Activated CD4-positive, CD25-positive, alpha-beta regulatory T cell treated with anti-CD3 and anti-CD28 coated beads, Interleukin-2, amount 50 U/mL, for 72 hours (primary cell): Measurements from ENCODE around the gene SNX24.
"Not testable (repeated sequence)": the region's sequence is repeated elsewhere in the genome, so short reads cannot be mapped to it uniquely, and the experiment has no call there.

Experiments used
- DNase-seq: peaks from one replicate; pipeline ENCODE4 v3.0.0; 2021

SNX24 gene

DNA sequence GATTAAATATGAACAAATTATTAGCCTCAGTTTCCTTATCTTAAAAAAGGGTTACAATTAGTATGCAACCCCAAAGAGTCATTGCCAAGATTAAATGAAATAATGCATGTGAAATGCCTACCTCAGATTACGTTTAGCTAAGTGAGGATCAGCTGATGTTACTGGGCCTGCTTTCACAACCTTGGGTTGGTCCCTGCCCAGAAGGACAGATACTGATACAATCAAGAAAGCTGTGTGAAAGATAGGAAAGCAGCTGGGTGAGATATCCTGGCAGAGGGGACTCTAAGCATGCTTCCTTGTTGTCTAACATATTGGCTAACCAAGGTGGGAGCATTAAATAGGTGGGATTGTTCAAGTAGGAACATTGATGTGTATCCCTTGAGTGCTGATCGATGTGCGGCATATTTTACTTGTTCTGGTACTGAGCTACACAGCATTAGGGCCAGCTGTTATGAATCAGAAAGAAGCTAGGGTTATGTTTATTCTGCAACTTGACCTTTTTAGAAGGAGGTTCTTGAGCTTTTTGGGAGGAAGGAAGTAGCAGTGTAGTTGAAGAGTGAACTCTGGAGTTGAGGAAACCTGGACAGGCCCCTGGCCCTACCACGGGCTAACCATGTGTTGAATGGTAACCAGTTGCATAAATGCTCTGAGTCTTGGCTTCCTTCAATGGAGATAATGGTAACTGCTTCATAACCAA, 28.9 kb downstream of the SNX24 start:
- DNase-seq, result no peak

DNA sequence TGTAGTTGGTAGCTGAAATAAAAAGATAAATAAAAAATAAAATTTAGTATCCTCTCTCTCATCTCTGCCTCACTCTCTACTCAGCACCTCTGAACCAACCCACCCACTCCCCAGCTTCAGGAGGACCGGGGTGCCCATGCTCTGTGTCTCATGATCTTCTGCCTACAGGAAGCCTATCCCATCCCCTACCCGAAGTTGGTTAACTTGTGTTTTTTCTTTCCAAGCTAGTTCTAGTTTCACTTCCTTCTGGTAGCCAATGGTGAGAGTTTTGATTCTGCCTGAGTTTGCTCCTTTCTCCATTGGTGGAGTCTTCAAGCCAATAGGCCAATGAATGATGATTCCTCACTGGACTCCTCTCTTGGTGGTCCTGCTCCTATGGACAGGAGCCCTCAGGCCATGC, 32.1 kb downstream of the SNX24 start:
- DNase-seq, result no peak

DNA sequence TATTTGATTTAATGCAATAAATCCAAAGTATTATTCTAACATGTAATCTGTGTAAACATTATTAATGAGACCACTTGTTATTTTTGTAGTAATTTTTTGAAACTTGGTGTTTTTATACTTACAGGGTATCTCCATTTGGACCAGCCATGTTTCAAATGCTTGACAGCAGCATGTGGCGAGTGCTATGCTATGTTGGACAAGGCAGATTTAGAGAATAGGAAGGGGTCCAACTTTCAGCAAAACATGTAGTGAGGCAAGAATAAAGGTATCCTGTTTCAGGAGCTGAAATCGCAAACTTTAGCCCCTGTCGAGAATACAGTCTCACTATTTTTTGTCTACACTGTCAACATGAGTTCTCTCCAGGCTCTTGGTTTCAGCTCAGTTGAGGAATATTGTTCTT, 33.7 kb downstream of the SNX24 start:
- DNase-seq, result no peak

DNA sequence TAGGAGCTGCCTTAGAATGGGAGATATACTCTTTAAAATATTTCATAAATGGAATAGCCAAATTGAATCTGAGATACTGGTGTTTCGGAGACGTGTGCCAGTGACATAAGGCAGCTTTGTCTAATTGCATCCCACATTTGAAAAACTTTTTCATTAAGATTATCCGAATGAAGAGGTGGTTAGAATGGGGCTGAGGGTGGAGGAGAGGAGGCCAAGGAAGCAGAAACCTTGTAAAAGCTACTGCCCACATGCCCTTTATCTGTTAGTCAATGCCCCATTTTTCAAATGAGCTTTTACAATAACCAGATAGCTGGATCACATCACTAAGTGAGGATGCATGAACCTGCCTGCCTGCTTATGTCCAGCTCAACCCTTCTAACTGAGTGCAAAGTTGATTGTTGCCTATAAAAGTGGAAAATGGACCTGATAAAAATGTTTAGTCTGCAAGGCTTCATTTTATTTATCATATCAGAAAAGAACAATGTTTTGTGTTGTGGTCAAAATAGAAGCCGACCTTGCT, 34.8 kb downstream of the SNX24 start:
- DNase-seq, result no peak

DNA sequence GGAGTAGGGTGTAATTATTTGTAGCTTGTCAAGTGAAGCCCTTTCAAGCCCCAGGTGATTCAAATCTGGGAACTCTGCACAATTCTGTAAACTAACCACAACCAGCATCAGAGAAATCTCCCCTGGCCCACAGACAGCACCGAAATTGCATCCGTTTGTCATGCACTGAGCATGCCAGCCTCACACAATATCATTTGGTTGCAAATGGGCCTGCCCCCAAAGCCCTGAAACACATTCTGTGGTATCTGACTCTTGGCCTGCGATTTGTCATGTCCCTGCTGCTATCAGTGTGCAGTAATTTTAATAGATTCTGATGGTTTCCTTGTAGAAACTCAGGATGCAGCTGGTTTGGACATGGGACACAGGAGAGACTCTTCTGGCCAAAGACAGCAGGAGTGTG, 35.3 kb downstream of the SNX24 start:
- DNase-seq, result no peak

DNA sequence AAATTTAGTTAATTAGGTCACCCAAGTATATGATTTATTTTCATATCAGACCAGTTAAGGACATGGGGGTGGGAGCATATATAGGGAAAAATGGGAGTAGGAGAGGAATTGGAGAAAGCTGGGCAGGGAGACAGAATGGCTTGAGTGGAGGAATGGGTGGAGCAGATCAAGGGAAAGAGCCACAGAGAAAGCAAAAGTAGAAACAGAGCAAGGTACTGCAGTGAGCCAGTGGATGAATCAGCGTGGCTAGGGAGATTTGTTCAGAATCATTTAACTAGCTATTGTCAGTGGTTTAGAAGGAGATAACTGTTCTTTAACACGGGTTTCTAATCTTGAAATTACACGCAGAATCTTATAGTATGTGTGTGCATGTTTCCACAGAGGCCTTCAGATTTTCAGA, 37.4 kb downstream of the SNX24 start:
- no peak for DNase-seq

DNA sequence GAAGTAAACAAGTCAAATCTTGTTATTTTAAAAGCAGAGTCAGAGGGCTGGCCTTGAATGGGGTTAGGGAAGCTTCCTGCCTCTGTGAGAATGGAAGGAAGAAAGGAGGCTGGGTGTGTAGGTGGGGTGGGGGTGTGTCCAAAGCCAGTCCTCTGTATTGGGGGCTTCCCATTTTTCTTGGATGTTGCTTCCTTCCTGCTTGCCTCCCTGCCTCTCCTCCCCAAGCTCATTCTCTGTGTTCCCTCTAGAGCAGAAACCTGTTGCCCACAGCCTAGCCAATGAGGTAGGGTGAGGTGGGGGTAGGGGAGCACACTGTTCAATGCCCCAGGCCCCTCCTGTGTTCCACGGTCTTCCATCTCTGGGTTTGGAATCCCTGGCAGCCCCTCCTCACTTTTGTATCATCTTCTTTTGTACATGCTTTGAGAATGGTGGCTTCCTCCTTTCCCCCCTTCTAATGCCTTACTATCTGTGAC, 39.7 kb downstream of the SNX24 start:
- no peak for DNase-seq

DNA sequence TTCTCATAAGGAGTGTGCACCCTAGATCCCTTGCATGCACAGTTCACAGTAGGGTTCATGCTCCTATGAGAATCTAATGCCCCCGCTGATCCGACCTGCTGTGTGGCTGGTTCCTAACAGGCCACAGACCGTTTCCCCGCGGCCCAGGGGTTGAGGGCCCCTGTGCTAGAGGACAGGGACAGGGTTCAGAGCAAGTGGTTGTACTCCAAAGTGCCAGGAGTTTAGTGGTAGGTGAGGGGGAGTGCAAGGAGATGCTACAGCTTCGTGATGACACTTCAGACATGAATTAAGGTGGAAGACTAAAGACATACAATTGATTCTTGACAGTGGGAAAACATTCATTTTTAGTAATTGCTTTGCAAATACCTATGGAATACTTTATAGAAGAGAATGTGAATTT, 40.5 kb downstream of the SNX24 start:
- DNase-seq, result no peak

DNA sequence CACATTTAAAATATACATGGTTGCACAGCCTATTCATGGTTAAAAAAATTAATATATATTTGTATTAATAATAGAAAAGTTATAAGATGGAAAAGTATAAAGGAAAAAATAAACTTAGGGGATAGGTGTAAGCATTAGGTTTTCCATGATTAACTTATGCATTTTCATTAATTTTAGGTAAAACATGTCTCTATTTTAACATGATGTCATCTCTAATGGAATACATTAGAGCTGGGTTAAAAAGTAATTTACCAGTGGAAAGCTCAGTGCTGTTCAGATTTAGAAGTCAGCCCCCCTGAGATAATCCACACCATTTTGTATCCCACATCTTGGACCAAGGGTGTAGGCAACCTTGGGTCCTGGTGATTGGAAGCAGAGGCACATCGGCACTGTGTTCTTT, 49.7 kb downstream of the SNX24 start:
- no peak for DNase-seq

DNA sequence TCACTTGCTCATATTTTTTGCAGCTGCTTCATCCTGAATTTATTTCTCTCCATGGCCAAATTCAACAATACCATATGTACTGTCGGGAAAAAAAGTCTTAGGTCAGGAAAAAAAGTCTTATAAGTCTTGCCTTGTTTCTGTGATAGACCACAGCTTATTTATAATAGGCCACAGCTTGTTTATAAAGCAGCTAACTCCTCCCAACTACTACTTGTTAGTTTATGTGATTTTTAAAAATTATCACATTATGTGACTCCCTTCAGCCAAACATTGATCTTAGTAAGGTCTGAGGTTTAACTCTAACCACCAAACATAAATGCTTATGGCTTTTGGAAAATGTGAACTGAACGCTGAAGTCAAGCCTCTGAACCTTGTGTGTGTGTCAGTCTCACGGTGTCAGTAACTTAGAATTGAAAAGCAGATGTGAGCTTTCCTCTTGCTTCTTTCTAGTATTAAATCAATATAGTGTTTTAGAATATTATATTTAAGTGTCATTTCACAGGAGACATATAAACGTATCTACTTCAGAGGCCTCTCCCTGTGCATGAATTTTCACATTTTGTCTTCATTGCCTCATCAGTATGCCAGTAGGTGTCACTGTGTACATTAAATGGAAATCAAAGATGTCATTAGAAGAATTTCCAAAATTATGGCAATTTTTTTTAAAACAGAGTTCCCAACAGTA, 51.3 kb downstream of the SNX24 start:
- no peak for DNase-seq

DNA sequence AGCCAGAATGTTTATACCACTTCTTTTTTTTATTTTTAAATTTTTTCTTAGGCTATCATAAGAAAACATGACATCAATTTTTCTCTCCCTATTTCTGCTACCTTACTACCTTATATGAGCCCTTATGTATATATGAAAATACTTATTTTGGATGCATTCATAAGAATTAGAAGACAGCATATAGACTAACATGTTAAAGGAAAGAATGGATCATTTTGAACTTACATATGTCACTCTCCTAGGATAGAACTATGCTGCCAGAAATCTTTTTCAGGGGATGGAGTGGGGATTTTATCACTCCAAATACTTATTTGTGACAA, 51.8 kb downstream of the SNX24 start:
- no peak for DNase-seq

DNA sequence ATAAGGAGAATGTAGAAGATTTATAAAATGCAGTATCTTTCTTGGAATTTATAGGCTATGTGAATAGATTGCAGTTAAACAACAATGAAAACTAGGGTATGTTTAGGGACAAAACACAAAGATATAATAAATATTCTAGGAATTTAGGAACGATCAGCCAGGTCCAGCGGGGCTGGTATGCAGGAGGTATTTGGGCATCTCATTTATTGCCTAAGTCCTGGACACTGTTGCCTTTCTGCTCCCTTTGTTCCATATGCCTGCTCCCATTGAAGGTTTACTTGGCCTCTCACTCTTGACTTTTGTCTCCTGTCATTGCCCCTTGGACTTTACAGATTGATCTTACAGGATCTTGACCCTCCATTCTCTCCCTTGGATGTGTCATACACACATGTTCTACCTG, 55.9 kb downstream of the SNX24 start:
- DNase-seq, result no peak

DNA sequence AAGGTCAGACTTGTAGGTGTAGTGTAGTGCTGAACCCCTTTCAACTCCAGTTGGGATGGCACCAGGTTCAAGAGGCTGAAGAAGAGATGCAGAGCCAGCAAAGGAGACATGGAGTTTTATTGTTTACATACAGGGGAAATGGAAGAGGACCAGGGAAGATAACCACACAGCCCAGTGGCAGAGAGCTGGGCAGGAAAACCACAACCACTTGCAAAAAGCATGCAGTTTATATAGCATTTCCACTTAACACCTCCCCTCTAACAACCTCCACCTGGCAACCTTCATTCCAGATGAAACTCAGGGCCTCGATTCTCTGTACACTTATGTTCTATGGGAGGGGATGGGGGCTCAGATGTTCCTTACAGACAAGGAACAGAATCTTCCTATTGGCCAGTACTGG, 56.9 kb downstream of the SNX24 start:
- DNase-seq, result no peak

DNA sequence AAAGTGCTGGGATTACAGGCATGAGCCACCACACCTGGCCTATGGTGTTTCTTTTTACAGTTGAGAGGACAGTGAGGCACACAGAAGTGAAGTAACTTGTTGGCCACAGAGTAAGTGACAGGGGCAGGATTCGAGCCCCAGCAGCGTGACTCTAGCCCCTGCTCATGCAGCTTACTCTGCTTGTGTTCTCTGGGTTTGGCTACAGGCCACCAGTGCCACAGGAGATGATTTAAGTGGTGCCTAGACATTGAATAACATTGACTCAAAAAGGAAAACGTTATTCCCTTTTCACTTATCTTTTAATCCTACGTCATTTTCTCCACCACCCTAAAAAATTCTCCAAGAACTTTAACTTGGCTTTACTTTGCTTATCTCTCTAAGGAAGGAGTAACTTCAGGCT, 61.4 kb downstream of the SNX24 start:
- DNase-seq, result no peak

DNA sequence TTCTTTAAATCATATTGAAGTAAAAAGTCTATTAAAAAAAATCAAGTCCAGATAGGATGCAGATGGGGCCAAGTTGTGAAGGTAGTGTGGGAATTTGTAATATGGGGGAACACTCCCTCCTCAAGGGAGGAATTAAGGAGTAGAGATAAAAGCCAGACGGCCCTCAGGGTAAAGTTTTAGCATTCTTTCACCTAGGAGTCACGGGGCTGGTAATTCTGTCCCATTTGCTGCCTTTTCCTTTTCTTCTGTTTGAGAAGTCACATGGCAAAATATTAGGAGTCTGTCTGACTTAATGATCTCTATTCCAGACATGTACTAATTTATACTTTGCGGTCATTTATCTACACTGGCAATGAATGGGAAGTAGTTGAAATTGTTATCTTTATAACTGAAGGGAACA, 61.9 kb downstream of the SNX24 start:
- no peak for DNase-seq

DNA sequence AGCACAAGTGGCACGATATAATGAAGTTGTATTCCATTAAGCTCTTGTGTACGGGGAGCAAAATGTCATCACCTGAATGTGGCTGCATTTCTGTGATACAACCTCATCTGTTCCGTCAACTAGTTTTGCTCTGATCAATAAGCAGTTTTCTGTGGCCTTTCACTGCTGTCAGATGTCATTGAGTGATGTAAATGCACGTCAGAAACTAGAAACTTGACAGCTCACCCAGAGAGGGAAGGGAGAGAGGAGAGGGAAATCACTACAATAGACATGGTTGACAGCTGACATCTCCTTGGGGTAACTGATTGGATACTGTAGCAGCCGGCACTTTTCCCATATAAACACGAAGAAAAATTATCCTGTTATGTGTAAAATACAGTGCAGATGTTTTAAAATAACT, 62.7 kb downstream of the SNX24 start:
- DNase-seq, result no peak

DNA sequence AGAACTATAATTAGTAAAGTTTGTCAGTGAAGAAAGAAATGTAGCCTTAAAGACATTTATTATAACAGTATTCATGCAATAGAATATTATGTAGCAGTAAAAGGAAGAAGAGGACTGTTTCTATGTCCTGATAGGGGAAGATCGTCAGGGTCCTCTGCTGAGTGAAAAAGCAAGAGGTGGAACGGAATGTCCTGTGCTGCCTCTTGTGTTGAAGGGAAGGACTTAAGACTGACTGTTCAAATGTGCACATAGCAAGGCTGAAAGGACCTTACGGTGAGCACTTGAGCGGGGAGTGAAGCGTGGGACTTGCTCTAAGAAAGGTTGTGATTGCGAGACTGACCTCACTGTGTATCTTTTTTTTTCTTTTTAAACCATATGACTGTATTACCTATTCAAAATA, 63.2 kb downstream of the SNX24 start:
- no peak for DNase-seq

DNA sequence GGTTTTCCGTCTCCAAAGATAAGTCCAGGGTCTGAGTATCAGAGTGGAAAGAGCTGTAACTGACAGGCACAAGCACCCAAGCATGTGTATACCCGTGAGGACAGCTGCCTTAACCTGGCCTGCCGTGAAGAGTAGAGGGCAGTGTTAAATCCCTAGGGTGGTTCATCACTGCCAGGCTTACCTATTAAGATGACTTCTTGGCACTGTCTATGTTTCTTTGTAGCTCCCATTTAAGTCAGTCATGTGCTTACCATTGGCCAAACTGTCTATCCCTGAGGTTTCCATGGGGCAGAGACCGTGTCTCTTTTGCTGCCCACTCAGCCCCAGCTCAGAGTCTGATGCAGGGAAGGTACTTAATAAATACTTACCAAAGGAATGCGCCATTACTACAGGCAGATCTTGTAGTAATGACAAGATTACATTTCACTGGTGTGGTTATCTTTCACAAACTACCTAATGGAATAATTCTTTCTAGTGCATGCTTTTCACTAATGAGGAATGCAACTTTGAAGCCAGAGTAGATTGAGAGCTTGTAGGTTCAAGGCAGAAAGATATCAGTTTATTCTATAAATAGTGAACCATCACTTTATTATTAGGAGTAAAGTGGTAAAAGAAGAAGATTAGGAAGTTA, 64.2 kb downstream of the SNX24 start:
- no peak for DNase-seq

DNA sequence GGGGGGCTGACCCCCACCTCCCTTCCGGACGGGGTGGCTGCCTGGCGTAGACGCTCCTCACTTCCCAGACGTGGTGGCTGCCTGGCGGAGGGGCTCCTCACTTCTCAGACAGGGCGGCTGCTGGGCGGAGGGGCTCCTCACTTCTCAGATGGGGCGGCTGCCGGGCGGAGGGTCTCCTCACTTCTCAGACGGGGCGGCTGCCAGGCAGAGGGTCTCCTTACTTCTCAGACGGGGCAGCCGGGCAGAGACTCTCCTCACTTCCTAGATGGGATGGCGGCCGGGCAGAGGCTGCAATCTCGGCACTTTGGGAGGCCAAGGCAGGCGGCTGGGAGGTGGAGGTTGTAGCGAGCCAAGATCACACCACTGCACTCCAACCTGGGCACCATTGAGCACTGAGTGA, 68.0 kb downstream of the SNX24 start:
- not testable (repeated sequence) for DNase-seq

DNA sequence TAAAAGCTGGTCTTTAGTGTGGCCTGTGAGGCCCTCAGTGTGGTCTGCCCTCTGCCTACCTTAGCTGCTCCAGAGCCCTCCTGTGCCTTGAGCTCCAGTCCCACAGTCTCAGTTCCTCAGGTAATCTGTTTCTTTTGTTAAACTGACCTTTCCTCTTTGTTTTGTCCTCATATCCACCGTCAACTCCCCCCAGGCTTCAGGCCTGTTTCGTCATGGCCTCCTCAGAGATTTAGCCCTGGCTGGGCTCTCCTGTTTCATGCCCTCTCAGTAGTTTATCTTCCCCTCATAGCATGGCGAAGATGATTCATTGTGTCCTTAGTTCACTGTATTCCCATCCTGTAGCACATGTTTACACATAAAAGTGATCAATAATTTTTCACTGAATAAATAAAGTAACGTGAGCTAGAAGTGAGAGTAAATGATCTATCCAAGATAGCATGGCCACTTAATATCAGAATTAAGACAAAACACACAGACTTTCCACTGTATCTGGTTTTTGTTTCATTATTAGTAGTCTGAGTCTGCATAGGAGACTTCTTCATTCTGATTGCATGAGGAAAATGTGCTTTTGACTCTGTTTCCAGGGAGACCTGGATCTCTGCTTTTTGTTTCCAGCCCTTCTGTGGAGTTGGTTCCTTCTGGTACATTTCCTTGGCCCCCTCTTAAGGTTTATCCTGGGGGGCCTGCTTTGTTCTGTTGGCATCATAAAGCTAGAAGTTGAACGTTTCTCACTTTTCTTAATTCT, 70.5 kb downstream of the SNX24 start:
- no peak for DNase-seq

DNA sequence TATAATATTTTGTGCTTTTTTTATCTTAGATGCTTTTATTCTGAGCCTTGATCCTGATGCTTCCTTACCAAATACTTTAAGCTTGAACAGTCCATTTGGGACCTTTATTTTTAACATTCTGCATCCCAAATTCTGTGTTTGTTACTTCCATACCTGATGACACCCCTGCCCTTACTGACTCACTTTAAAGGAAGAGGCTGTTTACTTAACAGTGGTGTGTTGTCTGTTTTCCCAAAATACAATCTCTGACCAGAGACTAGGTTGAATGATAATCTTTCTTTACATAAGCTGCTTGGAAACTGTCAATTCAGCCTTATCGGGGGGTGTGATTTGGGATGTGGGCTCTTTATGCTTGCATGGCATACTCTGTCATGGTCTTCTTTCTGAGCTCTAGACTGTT, 71.1 kb downstream of the SNX24 start:
- DNase-seq, result no peak

DNA sequence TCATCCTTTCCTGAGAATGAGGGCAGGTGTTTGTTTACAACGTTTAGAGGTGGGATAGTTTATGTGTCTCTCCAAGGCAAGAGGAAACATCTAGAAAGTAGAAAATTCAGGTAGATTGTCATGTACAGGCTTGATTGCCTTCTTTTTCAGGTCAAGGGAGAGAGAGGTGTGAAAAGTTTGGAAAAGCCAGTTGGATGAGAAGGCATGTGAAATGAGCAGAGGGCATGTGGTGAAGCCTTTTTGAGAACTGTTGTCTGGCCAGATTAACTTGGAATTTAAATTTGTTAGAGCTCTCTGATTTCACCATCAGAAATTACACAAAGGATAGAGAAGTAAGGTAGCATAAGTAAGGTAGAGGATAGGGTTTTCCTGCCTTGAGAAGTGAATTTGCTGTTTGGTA, 74.6 kb downstream of the SNX24 start:
- no peak for DNase-seq

DNA sequence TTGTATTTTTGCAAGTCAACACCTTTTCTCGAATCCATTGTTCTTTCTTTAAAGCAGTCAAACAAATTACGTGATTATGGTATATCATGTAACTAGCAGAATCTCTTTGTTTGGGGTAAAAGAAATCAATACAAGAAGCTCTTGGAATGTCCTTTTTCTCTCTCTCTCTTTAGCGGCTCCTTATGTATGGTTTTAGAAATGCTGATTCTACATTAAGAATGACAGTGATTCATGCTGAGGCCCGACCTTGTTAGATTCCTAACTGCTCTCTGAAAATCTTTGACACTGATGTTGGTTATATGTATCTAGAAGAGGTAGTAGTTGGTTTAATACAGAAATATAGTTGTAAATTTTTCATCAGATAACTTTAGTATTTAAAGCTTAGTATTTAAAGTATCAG, 76.4 kb downstream of the SNX24 start:
- DNase-seq, result no peak

DNA sequence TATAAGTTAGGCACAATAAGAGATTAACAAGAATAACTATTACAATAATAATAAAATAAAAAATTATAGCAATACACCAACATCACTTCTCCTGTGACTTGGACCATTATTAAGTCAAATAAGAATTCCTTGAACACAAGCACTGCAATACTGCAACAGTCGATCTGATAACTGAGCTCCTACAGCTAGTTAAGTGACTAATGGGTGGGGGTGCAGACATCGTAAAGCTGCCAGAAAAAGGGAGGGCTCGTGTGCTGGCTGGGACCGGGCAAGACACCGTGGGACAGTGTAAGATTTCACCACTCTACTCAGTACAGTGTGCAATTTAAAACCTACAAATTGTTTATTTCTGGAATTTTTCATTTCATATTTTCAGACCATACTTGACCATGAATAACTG, 78.8 kb downstream of the SNX24 start:
- DNase-seq, result no peak
